Measurements from ENCODE around the gene PTX4. TPM values are rescaled to one million over a fixed set of nuclear protein-coding genes. Genes with fewer than 3 reads are reported as not detected.

The PTX4 gene
- total RNA-seq, 6 experiments from 2014 or later = not detected

GRCh38 chr16:1437606-1438005 is 51.1 kb downstream of the PTX4 start:
- TF ChIP-seq CTCF (IDR thresholded peaks at IDR 0.05) = no peak
- no peak for TF ChIP-seq POLR2A (IDR thresholded peaks at IDR 0.05)
- H3K36me3 ChIP-seq = no peaks in the 10 kb centered on the region
- WGBS (ENCODE audit: insufficient coverage, low coverage, low lambda C conversion rate, missing lambda C conversion rate) = 92% methylated on average over 4 of the region's 22 CpGs
- intact Hi-C loops (cut with DNase I) = no loop called here
- H3K27me3 ChIP-seq = no peaks in the 10 kb centered on the region
- no peak overlapping the region for H3K27ac ChIP-seq
- H3K4me3 ChIP-seq = no peak overlapping the region
- DNase-seq = no peak
- ATAC-seq = no peak
- no peaks in the 10 kb centered on the region for H3K4me1 ChIP-seq
- no peaks in the 10 kb centered on the region for H3K9me3 ChIP-seq

- H3K9me3 ChIP-seq = no peaks in the 10 kb centered on the region
- no peaks in the 10 kb centered on the region for H3K36me3 ChIP-seq
These were observed 51.9 kb downstream of the PTX4 start for GRCh38 chr16:1436731-1437355.

GRCh38 chr16:1435921-1436697 is 52.6 kb downstream of the PTX4 start:
- WGBS (ENCODE audit: insufficient coverage, low coverage, low lambda C conversion rate, missing lambda C conversion rate) = 90% methylated on average over 9 of the region's 32 CpGs

More at GRCh38 chr16:1436731-1437355, 51.9 kb downstream of the PTX4 start:
- TF ChIP-seq CTCF (IDR thresholded peaks at IDR 0.05) = no peak
- no peak for TF ChIP-seq POLR2A (IDR thresholded peaks at IDR 0.05)
- DNase-seq = no peak
- intact Hi-C loops (cut with DNase I) = no loop called here
- ATAC-seq = no peak
- WGBS (ENCODE audit: insufficient coverage, low coverage, low lambda C conversion rate, missing lambda C conversion rate) = 93% methylated on average over 39 of the region's 47 CpGs
- no peaks in the 10 kb centered on the region for H3K27me3 ChIP-seq
- no peak overlapping the region for H3K27ac ChIP-seq
- H3K4me1 ChIP-seq = no peaks in the 10 kb centered on the region
- H3K4me3 ChIP-seq = no peak overlapping the region

More at GRCh38 chr16:1435921-1436697, 52.6 kb downstream of the PTX4 start:
- Histone ChIP-seq H3K9me3 (no peaks in the 10 kb centered on the region), H3K27ac (no peak overlapping the region), H3K4me3 (no peak overlapping the region), H3K36me3 (no peaks in the 10 kb centered on the region), H3K4me1 (peaks cover 0 to 1% (median under 1%) of the 10 kb centered on the region in 4 donors), H3K27me3 (no peaks in the 10 kb centered on the region)
- intact Hi-C loops (cut with DNase I) = no loop called here
- ATAC-seq = no peak
- no peak for DNase-seq
- TF ChIP-seq POLR2A (IDR thresholded peaks at IDR 0.05) (no peak), CTCF (IDR thresholded peaks at IDR 0.05) (no peak)

Other genes with a start within 250 kb of the PTX4 start
- gene TPSAB1, start 248.2 kb downstream of the PTX4 start, total RNA-seq = 1 to 10 TPM in 1 of 6 experiments, under 1 TPM in 4, not detected in 1; 0.39 to 1.1 (median 0.81) TPM
- gene TPSD1, start 232.9 kb downstream of the PTX4 start, total RNA-seq = not detected
- gene UBE2I, start 179.3 kb downstream of the PTX4 start, total RNA-seq = 10 to 100 TPM; 25.0 to 48.0 (median 39.3) TPM
- gene BAIAP3, start 155.3 kb downstream of the PTX4 start, total RNA-seq = 1 to 10 TPM; 5.4 to 7.6 (median 5.8) TPM
- gene TSR3, start 137.1 kb downstream of the PTX4 start, total RNA-seq = 10 to 100 TPM; 20.7 to 66.5 (median 24.5) TPM
- 10 to 100 TPM; 44.3 to 72.8 (median 63.0) TPM for gene GNPTG, start 137.0 kb downstream of the PTX4 start, total RNA-seq
- gene UNKL, start 74.2 kb downstream of the PTX4 start, total RNA-seq = 10 to 100 TPM in 4 of 6 experiments, 1 to 10 TPM in 2; 9.0 to 14.2 (median 12.0) TPM
- 10 to 100 TPM in 1 of 6 experiments, 1 to 10 TPM in 5; 5.6 to 11.5 (median 6.0) TPM for gene UQCC4, start 68.2 kb downstream of the PTX4 start, total RNA-seq
- not detected for gene PERCC1, start 57.9 kb downstream of the PTX4 start, total RNA-seq
- 1 to 10 TPM in 2 of 6 experiments, under 1 TPM in 3, not detected in 1; 0.25 to 1.7 (median 0.79) TPM for gene CCDC154, start 44.4 kb downstream of the PTX4 start, total RNA-seq
- gene CLCN7, start 13.9 kb downstream of the PTX4 start, total RNA-seq = 10 to 100 TPM; 36.0 to 50.8 (median 40.8) TPM
- gene TELO2, start 4.4 kb upstream of the PTX4 start, total RNA-seq = 10 to 100 TPM in 5 of 6 experiments, 1 to 10 TPM in 1; 9.5 to 31.0 (median 20.8) TPM
- gene TMEM204, start 44.7 kb upstream of the PTX4 start, total RNA-seq = 10 to 100 TPM in 2 of 6 experiments, 1 to 10 TPM in 4; 4.7 to 18.7 (median 8.9) TPM
- 1 to 10 TPM; 2.9 to 8.9 (median 5.4) TPM for gene IFT140, start 123.1 kb upstream of the PTX4 start, total RNA-seq
- gene CRAMP1, start 123.4 kb upstream of the PTX4 start, total RNA-seq = 1 to 10 TPM; 2.9 to 8.4 (median 5.8) TPM
- 10 to 100 TPM; 31.0 to 47.7 (median 38.7) TPM for gene JPT2, start 189.3 kb upstream of the PTX4 start, total RNA-seq
- gene MAPK8IP3, start 217.3 kb upstream of the PTX4 start, total RNA-seq = 10 to 100 TPM in 5 of 6 experiments, 1 to 10 TPM in 1; 8.7 to 37.3 (median 23.0) TPM

All from right lobe of liver (tissue), 6 donors.